HepG2 (cell line): ENCODE data around the gene CENPW. TPM values are rescaled to one million over a fixed set of nuclear protein-coding genes. Genes with fewer than 3 reads are reported as not detected.

ENCODE experiments used
- ATAC-seq: fragments of 200-7000 bp; cut with Tn5 transposase; 3 replicates; pipeline ENCODE4 v1.9.1; 2020; ENCODE audit warnings: mild to moderate bottlenecking, moderate library complexity
- BruUV-seq: library from RNA; stranded (reverse); fragments of 400-500 nt; replicated peaks from 2 replicates; lab custom pipeline; 2021; lab: Mats Ljungman, UMichigan
- CTCF ChIA-PET: fragments of 300-600 bp; formaldehyde crosslinking; extraction: SDS; loops from one replicate; lab custom pipeline; 2021; ENCODE audit warnings: low total read pairs, inconsistent platforms, low intra/inter-chr PET ratio; lab: Yijun Ruan, JAX
- POLR2A ChIA-PET: fragments of 350-600 bp; sonication (Branson Sonifier 250); formaldehyde crosslinking; loops from one replicate; lab custom pipeline; 2020; ENCODE audit warnings: antibody characterized with exemption, inconsistent platforms; lab: Yijun Ruan, JAX
- DNase-seq: peaks from one replicate; pipeline ENCODE4 v3.0.0-alpha.2; 2015; ENCODE audit warnings: low spot score
- FAIRE-seq: peaks from 3 replicates; lab custom pipeline; 2011; peaks lifted over from hg19 to GRCh38; lab: Jason Lieb, UNC
- H2AFZ ChIP-seq: one replicate; pipeline ENCODE4 v1.6.1; 2011; ENCODE audit warnings: low read length, inconsistent platforms
- H3K27ac ChIP-seq: fragments of 300-600 bp; 3 replicates; pipeline ENCODE4 v1.8.0; 2011; ENCODE audit warnings: mixed run types, mild to moderate bottlenecking, mixed read lengths, low read length, inconsistent platforms; ENCODE audit not compliant: insufficient read depth; ENCODE audit errors: extremely low read length
- H3K27me3 ChIP-seq, 2 experiments: fragments of 200-600 bp in 1 of 2; 2 replicates in 1 of 2; 3 replicates in 1 of 2; pipeline versions ENCODE4 v1.6.0 to v1.8.0; 2011; ENCODE audit warnings: low read length in 2 of 2, mild to moderate bottlenecking in 2 of 2, moderate library complexity in 2 of 2, inconsistent platforms in 1 of 2; ENCODE audit not compliant: insufficient read depth in 2 of 2, control insufficient read depth in 1 of 2
- H3K36me3 ChIP-seq, 2 experiments: fragments of 200-600 bp in 1 of 2; replicated peaks in 1 of 2; 2 replicates in 1 of 2; 3 replicates in 1 of 2; pipeline versions ENCODE4 v1.5.1 to v1.8.0; 2011; ENCODE audit warnings: low read length in 2 of 2, inconsistent platforms in 1 of 2; ENCODE audit not compliant: insufficient read depth in 2 of 2, control insufficient read depth in 1 of 2
- H3K4me1 ChIP-seq: 2 replicates; pipeline ENCODE4 v1.5.1; 2012; ENCODE audit warnings: low read length, inconsistent platforms; ENCODE audit not compliant: insufficient read depth
- H3K4me2 ChIP-seq: 2 replicates; pipeline ENCODE4 v1.6.0; 2011; ENCODE audit warnings: low read depth, low read length, inconsistent platforms
- H3K4me3 ChIP-seq, 3 experiments: fragments of 200-600 bp in 1 of 3; sonication (generic), shearing (Covaris generic) in 1 of 3; replicated peaks in 1 of 3; 2 replicates each; pipeline ENCODE4 v1.5.1; 2011 to 2016; ENCODE audit warnings: low read length in 3 of 3, inconsistent platforms in 2 of 3, low read depth in 2 of 3, mild to moderate bottlenecking in 2 of 3, control low read depth in 1 of 3, mixed read lengths in 1 of 3; ENCODE audit not compliant: insufficient read depth in 1 of 3
- H3K79me2 ChIP-seq: one replicate; pipeline ENCODE4 v1.6.1; 2011; ENCODE audit warnings: low read length, inconsistent platforms; ENCODE audit not compliant: insufficient read depth
- H3K9ac ChIP-seq: 2 replicates; pipeline ENCODE4 v1.6.0; 2011; ENCODE audit warnings: mild to moderate bottlenecking, low read depth, low read length, inconsistent platforms; ENCODE audit not compliant: insufficient read depth
- H3K9me3 ChIP-seq: 2 replicates; pipeline ENCODE4 v1.5.1; 2012; ENCODE audit warnings: mild to moderate bottlenecking, low read length
- H4K20me1 ChIP-seq: 2 replicates; pipeline ENCODE4 v1.6.0; 2011; ENCODE audit warnings: inconsistent platforms, mild to moderate bottlenecking, low read length, moderate library complexity; ENCODE audit not compliant: insufficient read depth
- AGO1 ChIP-seq: fragments of 200-400 bp; formaldehyde crosslinking; IDR thresholded peaks from 2 replicates; pipeline ENCODE4 v1.6.1; 2017; ENCODE audit warnings: mild to moderate bottlenecking, low read depth, low read length, moderate library complexity; ENCODE audit not compliant: poor library complexity, severe bottlenecking
- ATF4 ChIP-seq, 2 experiments: fragments of 450-650 bp in 1 of 2; sonication (generic) in 1 of 2; formaldehyde crosslinking; IDR thresholded peaks; 2 replicates each; pipeline versions ENCODE4 v1.5.0 to v1.8.0; 2020 to 2022; ENCODE audit warnings: mild to moderate bottlenecking in 1 of 2, missing genetic modification reagents in 1 of 2
- CBFB ChIP-seq: sonication (generic); formaldehyde crosslinking; IDR thresholded peaks from 2 replicates; pipeline ENCODE4 v1.4.0; 2020; ENCODE audit warnings: missing genetic modification reagents
- CEBPB ChIP-seq: IDR thresholded peaks from 2 replicates; pipeline ENCODE4 v1.6.1; 2011; ENCODE audit warnings: low read depth, low read length, improper control_type of control experiment, borderline replicate concordance
- CEBPG ChIP-seq: IDR thresholded peaks from 2 replicates; pipeline ENCODE4 v1.6.1; 2016
- DNMT3B ChIP-seq: conservative IDR thresholded peaks from 2 replicates; pipeline ENCODE4 v1.6.1; 2016; ENCODE audit warnings: missing biosample characterization, control low read depth
- HNRNPLL ChIP-seq: fragments of 200-400 bp; formaldehyde crosslinking; IDR thresholded peaks from 2 replicates; pipeline ENCODE4 v1.6.1; 2017; ENCODE audit warnings: mild to moderate bottlenecking, low read depth, low read length; ENCODE audit not compliant: poor library complexity, severe bottlenecking
- MAFK ChIP-seq, 2 experiments: IDR thresholded peaks in 1 of 2; conservative IDR thresholded peaks in 1 of 2; 2 replicates each; pipeline ENCODE4 v1.6.1; 2011; ENCODE audit warnings: improper control_type of control experiment in 2 of 2, low read length in 2 of 2
- NR2F1 ChIP-seq, 2 experiments: fragments of 450-650 bp in 1 of 2; formaldehyde crosslinking in 1 of 2; IDR thresholded peaks; 2 replicates each; pipeline versions ENCODE4 v1.5.0 to v1.6.1; 2016 to 2020; ENCODE audit warnings: mild to moderate bottlenecking in 1 of 2, missing compliant biosample characterization in 1 of 2, missing genetic modification reagents in 1 of 2, moderate library complexity in 1 of 2
- ZBTB7B ChIP-seq: sonication (generic); formaldehyde crosslinking; IDR thresholded peaks from 2 replicates; pipeline ENCODE4 v1.4.0; 2020; ENCODE audit warnings: missing genetic modification reagents
- ZNF652 ChIP-seq: IDR thresholded peaks from 2 replicates; pipeline ENCODE4 v1.6.1; 2016; ENCODE audit warnings: low read depth, borderline replicate concordance
- WGBS: methylation state at CpG from one replicate; pipeline ENCODE4 v1.1.6; 2017; ENCODE audit warnings: low lambda C conversion rate; 5-methylcytosine and 5-hydroxymethylcytosine counted together
- in situ Hi-C: cut with HindIII; loops from 2 replicates; pipeline ENCODE4 v1.10.0; 2017; ENCODE audit warnings: low pct_unique_long_range_greater_than_20kb; ENCODE audit not compliant: extremely low pct_ligation_motif_present
- intact Hi-C: fragments of 100-400 bp; cut with micrococcal nuclease; formaldehyde crosslinking; loops from one replicate; pipeline ENCODE4 v1.10.0; 2022; ENCODE audit not compliant: unreplicated experiment
- polyA plus RNA-seq, 8 experiments: library from polyadenylated mRNA; depleted of rRNA in 3 of 8; stranded (reverse) in 7 of 8; unstranded in 1 of 8; fragments of >200 nt; fragmentation: Illumina TruSeq in 4 of 8; extraction: Trizol in 4 of 8; gene quantifications; 2 replicates each; pipeline versions ENCODE4 v1.2.1 to v1.2.3, GENCODE V29; 2011 to 2016; ENCODE audit warnings: low read depth in 4 of 8, missing spikeins in 1 of 8, mixed read lengths in 1 of 8; ENCODE audit not compliant: insufficient read depth in 1 of 8
- total RNA-seq, 5 experiments: library from RNA; depleted of rRNA; stranded (reverse); fragments of >200 nt; fragmentation: Illumina TruSeq; extraction: Trizol; gene quantifications; 2 replicates each; pipeline ENCODE4 v1.2.3, GENCODE V29; 2016; ENCODE audit warnings: low read depth in 1 of 5
- TF ChIP-seq, protein P1 (sequence below): sonication (generic); formaldehyde crosslinking; IDR thresholded peaks from 2 replicates; pipeline ENCODE4 v1.4.0; 2020; ENCODE audit warnings: missing genetic modification reagents
- TF ChIP-seq, protein P2 (sequence below): sonication (generic); formaldehyde crosslinking; IDR thresholded peaks from 2 replicates; pipeline ENCODE4 v1.9.0; 2021; ENCODE audit warnings: missing genetic modification reagents, borderline replicate concordance

CENPW gene
- total and polyA plus RNA-seq, 2 of the 13 experiments (the other 11 are each of a cell fraction or from before 2014, with no cell fraction given) = 8.6 to 94.7 TPM

- Histone ChIP-seq H3K27me3 (no peaks in the 10 kb centered on the region), H4K20me1 (no peaks in the 10 kb centered on the region), H3K79me2 (no peaks in the 10 kb centered on the region), H3K4me3 (no peak overlapping the region), H3K4me2 (no peak overlapping the region), H3K4me1 (no peaks in the 10 kb centered on the region), H3K9ac (no peak overlapping the region), H3K27ac (no peak overlapping the region), H3K36me3 (no peaks in the 10 kb centered on the region), H2AFZ (no peak overlapping the region), H3K9me3 (no peaks in the 10 kb centered on the region)
- in situ Hi-C loops (no loop called here), intact Hi-C loops (loop anchor here (10.0 kb wide), 1 partner anchor 324 kb away; no protein-coding TSS in a partner anchor)
- 50% methylated on average over 1 of the region's 1 CpG for WGBS
- POLR2A ChIA-PET = no interaction called here
- CTCF ChIA-PET = no interaction called here
- DNase-seq = no peak
- 0 out of 4 replicates have a peak, but pooled peaks have one; percentile 22 to 60 for TF ChIP-seq ATF4 (CRISPR knock-in tag; IDR thresholded peaks at IDR 0.05)
- peak; percentile 68; the same call in 1 of the 2 replicates for TF ChIP-seq CEBPB
- peak; percentile 37; the same call in 1 of the 2 replicates for TF ChIP-seq CEBPG (CRISPR knock-in tag)
- no peak for TF ChIP-seq CBFB (CRISPR knock-in tag)
- BruUV-seq = no TSS peak
- FAIRE-seq = no peak
- no peak for ATAC-seq
These were observed 21.1 kb upstream of the CENPW start for GRCh38 chr6:126318797-126319196.

- H3K4me3 ChIP-seq = no peak overlapping the region
- no peak overlapping the region for H3K9ac ChIP-seq
- no peaks in the 10 kb centered on the region for H3K36me3 ChIP-seq
- intact Hi-C loops = no loop called here
- H3K27ac ChIP-seq = no peak overlapping the region
- in situ Hi-C loops = no loop called here
- H3K79me2 ChIP-seq = no peaks in the 10 kb centered on the region
- H3K27me3 ChIP-seq = no peaks in the 10 kb centered on the region
- ChIA-PET POLR2A (no interaction called here), CTCF (no interaction called here)
- WGBS = 52% methylated on average over 2 of the region's 2 CpGs
- DNase-seq (no peak), ATAC-seq (no peak), FAIRE-seq (no peak)
- no TSS peak for BruUV-seq
- H3K4me2 ChIP-seq = no peak overlapping the region
- H4K20me1 ChIP-seq = no peaks in the 10 kb centered on the region
- no peak overlapping the region for H2AFZ ChIP-seq
- H3K9me3 ChIP-seq = no peaks in the 10 kb centered on the region
- no peaks in the 10 kb centered on the region for H3K4me1 ChIP-seq
- TF ChIP-seq ZNF652 (no peak), NR2F1 (CRISPR knock-in tag; IDR thresholded peaks at IDR 0.05) (no peak), MAFK (conservative IDR thresholded peaks at IDR 0.05 in 1 of 2, IDR thresholded peaks at IDR 0.05 in 1 of 2; ENCODE audit: low read length in 2 of 2) (peak; percentile 80 to 85), HNRNPLL (no peak), ZBTB7B (CRISPR knock-in tag) (no peak), AGO1 (no peak), DNMT3B (CRISPR knock-in tag) (no peak)
- TF ChIP-seq, protein P1, sequence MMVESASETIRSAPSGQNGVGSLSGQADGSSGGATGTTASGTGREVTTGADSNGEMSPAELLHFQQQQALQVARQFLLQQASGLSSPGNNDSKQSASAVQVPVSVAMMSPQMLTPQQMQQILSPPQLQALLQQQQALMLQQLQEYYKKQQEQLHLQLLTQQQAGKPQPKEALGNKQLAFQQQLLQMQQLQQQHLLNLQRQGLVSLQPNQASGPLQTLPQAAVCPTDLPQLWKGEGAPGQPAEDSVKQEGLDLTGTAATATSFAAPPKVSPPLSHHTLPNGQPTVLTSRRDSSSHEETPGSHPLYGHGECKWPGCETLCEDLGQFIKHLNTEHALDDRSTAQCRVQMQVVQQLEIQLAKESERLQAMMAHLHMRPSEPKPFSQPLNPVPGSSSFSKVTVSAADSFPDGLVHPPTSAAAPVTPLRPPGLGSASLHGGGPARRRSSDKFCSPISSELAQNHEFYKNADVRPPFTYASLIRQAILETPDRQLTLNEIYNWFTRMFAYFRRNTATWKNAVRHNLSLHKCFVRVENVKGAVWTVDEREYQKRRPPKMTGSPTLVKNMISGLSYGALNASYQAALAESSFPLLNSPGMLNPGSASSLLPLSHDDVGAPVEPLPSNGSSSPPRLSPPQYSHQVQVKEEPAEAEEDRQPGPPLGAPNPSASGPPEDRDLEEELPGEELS (CRISPR knock-in tag) = no peak
- TF ChIP-seq, protein P2, sequence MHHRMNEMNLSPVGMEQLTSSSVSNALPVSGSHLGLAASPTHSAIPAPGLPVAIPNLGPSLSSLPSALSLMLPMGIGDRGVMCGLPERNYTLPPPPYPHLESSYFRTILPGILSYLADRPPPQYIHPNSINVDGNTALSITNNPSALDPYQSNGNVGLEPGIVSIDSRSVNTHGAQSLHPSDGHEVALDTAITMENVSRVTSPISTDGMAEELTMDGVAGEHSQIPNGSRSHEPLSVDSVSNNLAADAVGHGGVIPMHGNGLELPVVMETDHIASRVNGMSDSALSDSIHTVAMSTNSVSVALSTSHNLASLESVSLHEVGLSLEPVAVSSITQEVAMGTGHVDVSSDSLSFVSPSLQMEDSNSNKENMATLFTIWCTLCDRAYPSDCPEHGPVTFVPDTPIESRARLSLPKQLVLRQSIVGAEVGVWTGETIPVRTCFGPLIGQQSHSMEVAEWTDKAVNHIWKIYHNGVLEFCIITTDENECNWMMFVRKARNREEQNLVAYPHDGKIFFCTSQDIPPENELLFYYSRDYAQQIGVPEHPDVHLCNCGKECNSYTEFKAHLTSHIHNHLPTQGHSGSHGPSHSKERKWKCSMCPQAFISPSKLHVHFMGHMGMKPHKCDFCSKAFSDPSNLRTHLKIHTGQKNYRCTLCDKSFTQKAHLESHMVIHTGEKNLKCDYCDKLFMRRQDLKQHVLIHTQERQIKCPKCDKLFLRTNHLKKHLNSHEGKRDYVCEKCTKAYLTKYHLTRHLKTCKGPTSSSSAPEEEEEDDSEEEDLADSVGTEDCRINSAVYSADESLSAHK = no peak
These were observed 6.2 kb upstream of the CENPW start for GRCh38 chr6:126333729-126334128.
